GM12878 (cell line): Measurements from ENCODE around the gene B3GNT9. TPM values are rescaled to one million over a fixed set of nuclear protein-coding genes. Genes with fewer than 3 reads are reported as not detected.

ENCODE experiments used
- ATAC-seq: fragments of 200-7000 bp; cut with Tn5 transposase; 3 replicates; pipeline ENCODE4 v1.9.1; 2020; ENCODE audit warnings: mild to moderate bottlenecking, moderate library complexity
- BruUV-seq: library from RNA; stranded (reverse); fragments of 400-500 nt; replicated peaks from 2 replicates; lab custom pipeline; 2021; lab: Mats Ljungman, UMichigan
- CTCF ChIA-PET: fragments of 300-600 bp; sonication (Branson Sonifier 250); formaldehyde crosslinking; extraction: SDS; loops from one replicate; lab custom pipeline; 2021; ENCODE audit warnings: inconsistent platforms; lab: Yijun Ruan, JAX
- POLR2A ChIA-PET: fragments of 350-600 bp; formaldehyde crosslinking; extraction: SDS; loops from one replicate; lab custom pipeline; 2021; ENCODE audit warnings: inconsistent platforms; lab: Charles Lee
- RAD21 ChIA-PET: fragments of 300-600 bp; sonication (Branson Sonifier 250); formaldehyde crosslinking; loops from one replicate; lab custom pipeline; 2023; ENCODE audit warnings: antibody characterized with exemption; ENCODE audit not compliant: unreplicated experiment; lab: Charles Lee
- SMC1A ChIA-PET: fragments of 300-600 bp; sonication (Branson Sonifier 250); formaldehyde crosslinking; loops from one replicate; lab custom pipeline; 2023; ENCODE audit not compliant: unreplicated experiment, uncharacterized antibody; lab: Charles Lee
- DNase-seq: peaks from one replicate; pipeline ENCODE4 v3.0.0-alpha.2; 2011; ENCODE audit warnings: low read depth, low spot score
- FAIRE-seq: peaks from 3 replicates; lab custom pipeline; 2011; peaks lifted over from hg19 to GRCh38; lab: Jason Lieb, UNC
- H2AFZ ChIP-seq: 2 replicates; pipeline ENCODE4 v1.6.0; 2011; ENCODE audit warnings: low read depth, low read length, control low read depth; ENCODE audit not compliant: control insufficient read depth
- H3K27ac ChIP-seq: 2 replicates; pipeline ENCODE4 v1.5.1; 2011; ENCODE audit warnings: control low read depth; ENCODE audit not compliant: control insufficient read depth, insufficient read depth
- H3K27me3 ChIP-seq, 2 experiments: replicated peaks in 1 of 2; 2 replicates each; pipeline versions ENCODE4 v1.6.0 to v1.6.1; 2011; ENCODE audit warnings: low read length in 1 of 2; ENCODE audit not compliant: control insufficient read depth in 2 of 2, insufficient read depth in 2 of 2
- H3K36me3 ChIP-seq, 2 experiments: 2 replicates each; pipeline ENCODE4 v1.5.1; 2011; ENCODE audit warnings: low read length in 1 of 2; ENCODE audit not compliant: control insufficient read depth in 2 of 2, insufficient read depth in 2 of 2
- H3K4me1 ChIP-seq: 2 replicates; pipeline ENCODE4 v1.6.1; 2011; ENCODE audit warnings: mild to moderate bottlenecking, low read length, moderate library complexity, mixed read lengths; ENCODE audit not compliant: control insufficient read depth, insufficient read depth
- H3K4me2 ChIP-seq: 2 replicates; pipeline ENCODE4 v1.6.0; 2011; ENCODE audit warnings: control low read depth; ENCODE audit not compliant: control insufficient read depth, insufficient read depth
- H3K4me3 ChIP-seq: fragments of 200-600 bp; sonication (generic); 2 replicates; pipeline ENCODE4 v1.5.1; 2016
- H3K79me2 ChIP-seq: 2 replicates; pipeline ENCODE4 v1.6.0; 2011; ENCODE audit warnings: low read length; ENCODE audit not compliant: control insufficient read depth, insufficient read depth
- H3K9ac ChIP-seq: 2 replicates; pipeline ENCODE4 v1.8.0; 2011; ENCODE audit warnings: low read length, control low read depth, mixed read lengths; ENCODE audit not compliant: control insufficient read depth, insufficient read depth
- H3K9me3 ChIP-seq: replicated peaks from 3 replicates; pipeline ENCODE4 v1.5.1; 2011; ENCODE audit warnings: mild to moderate bottlenecking, low read length; ENCODE audit not compliant: control insufficient read depth, insufficient read depth
- H4K20me1 ChIP-seq: 2 replicates; pipeline ENCODE4 v1.6.0; 2011; ENCODE audit not compliant: control insufficient read depth, insufficient read depth
- POLR2AphosphoS2 ChIP-seq: IDR thresholded peaks from 2 replicates; pipeline ENCODE4 v1.6.1; 2011; ENCODE audit warnings: low read depth, mild to moderate bottlenecking, low read length, improper control_type of control experiment, moderate library complexity
- YY1 ChIP-seq: IDR thresholded peaks from 2 replicates; pipeline ENCODE4 v1.6.1; 2011; ENCODE audit warnings: low read depth, mild to moderate bottlenecking, low read length
- WGBS: methylation state at CpG from one replicate; pipeline ENCODE4 v1.1.6; 2016; ENCODE audit warnings: low lambda C conversion rate; ENCODE audit not compliant: insufficient replicate concordance, insufficient coverage; ENCODE audit errors: missing lambda C conversion rate; 5-methylcytosine and 5-hydroxymethylcytosine counted together
- in situ Hi-C: fragments of 300-500 bp; cut with MboI; formaldehyde crosslinking; loops from 9 replicates; pipeline ENCODE4 v1.14.3; 2018; ENCODE audit warnings: mixed read lengths
- intact Hi-C: fragments of 100-400 bp; cut with micrococcal nuclease; formaldehyde crosslinking; loops from one replicate; pipeline ENCODE4 v1.14.2; 2022; ENCODE audit not compliant: unreplicated experiment
- polyA plus RNA-seq, 11 experiments: library from polyadenylated mRNA; depleted of rRNA in 4 of 11; unstranded in 6 of 11; stranded (reverse) in 5 of 11; fragments of >200 nt; fragmentation: Nextera tagmentation in 4 of 11; fragmentation: Illumina TruSeq in 1 of 11; extraction: Ambion mirVana in 4 of 11; extraction: Trizol in 1 of 11; gene quantifications; 1 replicate in 1 of 11; 2 replicates in 10 of 11; pipeline versions ENCODE4 v1.2.1 to v1.2.3, GENCODE V29; 2011 to 2016; ENCODE audit warnings: inconsistent platforms in 2 of 11, missing spikeins in 2 of 11, low read depth in 1 of 11
- total RNA-seq, 4 experiments: library from RNA; depleted of rRNA in 3 of 4; stranded (reverse); fragments of >200 nt in 3 of 4; fragmentation: Illumina TruSeq in 1 of 4; extraction: Trizol in 1 of 4; gene quantifications; 2 replicates each; pipeline versions ENCODE4 v1.2.1 to v1.2.3, GENCODE V29; 2013 to 2021
- TF ChIP-seq, protein P1 (sequence below): fragments of 450-650 bp; IDR thresholded peaks from 2 replicates; pipeline ENCODE4 v1.6.1; 2016; ENCODE audit warnings: mild to moderate bottlenecking, moderate library complexity, borderline replicate concordance

Gene B3GNT9
- total and polyA plus RNA-seq, 10 of the 15 experiments (the other 5 are each of a cell fraction or from before 2014, with no cell fraction given): 0.08 to 5.0 (median 1.9) TPM

- ATAC-seq: no peak
- 100% methylated on average over 2 of the region's 2 CpGs for WGBS
- Histone ChIP-seq H3K9me3 (no peaks in the 10 kb centered on the region), H3K27ac (no peak overlapping the region), H2AFZ (no peak overlapping the region), H3K79me2 (no peaks in the 10 kb centered on the region), H4K20me1 (no peaks in the 10 kb centered on the region), H3K27me3 (no peaks in the 10 kb centered on the region), H3K4me3 (no peak overlapping the region), H3K4me1 (no peaks in the 10 kb centered on the region; the same call in 1 of the 2 replicates), H3K4me2 (no peak overlapping the region), H3K9ac (no peak overlapping the region), H3K36me3 (peaks cover 19 to 23% of the 10 kb centered on the region in 2 experiments; a peak in 3 of 4 replicates)
- SMC1A ChIA-PET: no interaction called here
- RAD21 ChIA-PET: no interaction called here
- intact Hi-C loops (no loop called here), in situ Hi-C loops (no loop called here)
- POLR2A ChIA-PET: no interaction called here
- no peak for DNase-seq
- no peak for FAIRE-seq
- CTCF ChIA-PET: no interaction called here
- BruUV-seq: no TSS peak
- TF ChIP-seq, protein P1, sequence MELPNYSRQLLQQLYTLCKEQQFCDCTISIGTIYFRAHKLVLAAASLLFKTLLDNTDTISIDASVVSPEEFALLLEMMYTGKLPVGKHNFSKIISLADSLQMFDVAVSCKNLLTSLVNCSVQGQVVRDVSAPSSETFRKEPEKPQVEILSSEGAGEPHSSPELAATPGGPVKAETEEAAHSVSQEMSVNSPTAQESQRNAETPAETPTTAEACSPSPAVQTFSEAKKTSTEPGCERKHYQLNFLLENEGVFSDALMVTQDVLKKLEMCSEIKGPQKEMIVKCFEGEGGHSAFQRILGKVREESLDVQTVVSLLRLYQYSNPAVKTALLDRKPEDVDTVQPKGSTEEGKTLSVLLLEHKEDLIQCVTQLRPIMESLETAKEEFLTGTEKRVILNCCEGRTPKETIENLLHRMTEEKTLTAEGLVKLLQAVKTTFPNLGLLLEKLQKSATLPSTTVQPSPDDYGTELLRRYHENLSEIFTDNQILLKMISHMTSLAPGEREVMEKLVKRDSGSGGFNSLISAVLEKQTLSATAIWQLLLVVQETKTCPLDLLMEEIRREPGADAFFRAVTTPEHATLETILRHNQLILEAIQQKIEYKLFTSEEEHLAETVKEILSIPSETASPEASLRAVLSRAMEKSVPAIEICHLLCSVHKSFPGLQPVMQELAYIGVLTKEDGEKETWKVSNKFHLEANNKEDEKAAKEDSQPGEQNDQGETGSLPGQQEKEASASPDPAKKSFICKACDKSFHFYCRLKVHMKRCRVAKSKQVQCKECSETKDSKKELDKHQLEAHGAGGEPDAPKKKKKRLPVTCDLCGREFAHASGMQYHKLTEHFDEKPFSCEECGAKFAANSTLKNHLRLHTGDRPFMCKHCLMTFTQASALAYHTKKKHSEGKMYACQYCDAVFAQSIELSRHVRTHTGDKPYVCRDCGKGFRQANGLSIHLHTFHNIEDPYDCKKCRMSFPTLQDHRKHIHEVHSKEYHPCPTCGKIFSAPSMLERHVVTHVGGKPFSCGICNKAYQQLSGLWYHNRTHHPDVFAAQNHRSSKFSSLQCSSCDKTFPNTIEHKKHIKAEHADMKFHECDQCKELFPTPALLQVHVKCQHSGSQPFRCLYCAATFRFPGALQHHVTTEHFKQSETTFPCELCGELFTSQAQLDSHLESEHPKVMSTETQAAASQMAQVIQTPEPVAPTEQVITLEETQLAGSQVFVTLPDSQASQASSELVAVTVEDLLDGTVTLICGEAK: no peak
- no peak for TF ChIP-seq POLR2AphosphoS2
- no peak for TF ChIP-seq YY1
These were observed 2.6 kb downstream of the B3GNT9 start for GRCh38 chr16:67148221-67148620.
